ENCODE measurements around the gene KCTD1.

GRCh38 chr18:26479681-26480079, 68.7 kb downstream of the KCTD1 start:
- TF ChIP-seq CTCF (conservative IDR thresholded peaks at IDR 0.05; ENCODE audit: low read length) (no peak), EZH2phosphoT487 (IDR thresholded peaks at IDR 0.05; ENCODE audit: borderline replicate concordance) (no peak)
